Aorta (tissue), 5 donors: ENCODE measurements around the gene SVEP1. TPM values are rescaled to one million over a fixed set of nuclear protein-coding genes. Genes with fewer than 3 reads are reported as not detected.
"Not testable (repeated sequence)": the region's sequence is repeated elsewhere in the genome, so short reads cannot be mapped to it uniquely, and the experiment has no call there.

Experiments
- ATAC-seq: fragments of 200-7000 bp; cut with Tn5 transposase; one replicate; pipeline ENCODE4 v1.9.1; 2022; ENCODE audit warnings: moderate library complexity; ENCODE audit not compliant: low FRiP score
- DNase-seq, 2 donors: peaks; one replicate each; pipeline ENCODE4 v3.0.0-alpha.2; 2020
- H3K27ac ChIP-seq, 2 donors: one replicate each; pipeline ENCODE4 v1.5.1; 2013; ENCODE audit warnings: low read length in 2 of 2, mild to moderate bottlenecking in 2 of 2, moderate library complexity in 2 of 2, control low read depth in 1 of 2, inconsistent platforms in 1 of 2, low read depth in 1 of 2
- H3K27me3 ChIP-seq, 2 donors: one replicate each; pipeline ENCODE4 v1.6.1; 2013; ENCODE audit warnings: control low read depth in 1 of 2, low read length in 1 of 2, mild to moderate bottlenecking in 1 of 2, moderate library complexity in 1 of 2; ENCODE audit not compliant: insufficient read depth in 2 of 2, control insufficient read depth in 1 of 2
- H3K36me3 ChIP-seq, 2 donors: one replicate each; pipeline ENCODE4 v1.6.1; 2013; ENCODE audit warnings: control low read depth in 1 of 2, low read length in 1 of 2, mild to moderate bottlenecking in 1 of 2; ENCODE audit not compliant: insufficient read depth in 2 of 2, control insufficient read depth in 1 of 2
- H3K4me1 ChIP-seq, 2 donors: one replicate each; pipeline ENCODE4 v1.6.1; 2013; ENCODE audit warnings: low read length in 2 of 2, control low read depth in 1 of 2, mild to moderate bottlenecking in 1 of 2, moderate library complexity in 1 of 2; ENCODE audit not compliant: insufficient read depth in 2 of 2, control insufficient read depth in 1 of 2
- H3K4me3 ChIP-seq, 2 donors: one replicate each; pipeline ENCODE4 v1.5.1; 2013; ENCODE audit warnings: low read length in 2 of 2, control low read depth in 1 of 2, mild to moderate bottlenecking in 1 of 2
- H3K9me3 ChIP-seq: one replicate; pipeline ENCODE4 v1.6.1; 2013; ENCODE audit warnings: mild to moderate bottlenecking, low read length; ENCODE audit not compliant: control insufficient read depth
- WGBS, 2 donors: extraction: QIAGEN DNeasy Blood & Tissue Kit; methylation state at CpG; one replicate each; pipeline ENCODE4 v1.1.7; 2013; 5-methylcytosine and 5-hydroxymethylcytosine counted together
- intact Hi-C, 2 donors: fragments of 100-400 bp; cut with DNase I; formaldehyde crosslinking; loops; one replicate each; pipeline versions ENCODE4 v1.14.2 to v1.15.0; 2022
- polyA plus RNA-seq, 2 donors: library from polyadenylated mRNA; stranded (reverse); fragments of 200-250 nt; gene quantifications; one replicate each; pipeline ENCODE4 v1.2.3, GENCODE V29; 2013
- total RNA-seq, 2 donors: library from RNA; stranded (reverse); fragmentation: NEBNext Ultra II Directional; extraction: Animal tissue kit (Norgen Biotek cat#: 25700); gene quantifications; one replicate each; pipeline ENCODE4 v1.2.1, GENCODE V29; 2021
- donor health status: healthy with polysubstance abuse.
- donor health status: Bipolar disorder and iron deficiency.
- donor health status: DM: no; HTN: no; CAD: no.
- donor health status: DM: no; HTN: no; CAD: no.
- donor health status: DM: yes; HTN: yes; CAD: no.

SVEP1 gene
- total and polyA plus RNA-seq, 4 donors: 0.63 to 120 (median 38.4) TPM

DNA sequence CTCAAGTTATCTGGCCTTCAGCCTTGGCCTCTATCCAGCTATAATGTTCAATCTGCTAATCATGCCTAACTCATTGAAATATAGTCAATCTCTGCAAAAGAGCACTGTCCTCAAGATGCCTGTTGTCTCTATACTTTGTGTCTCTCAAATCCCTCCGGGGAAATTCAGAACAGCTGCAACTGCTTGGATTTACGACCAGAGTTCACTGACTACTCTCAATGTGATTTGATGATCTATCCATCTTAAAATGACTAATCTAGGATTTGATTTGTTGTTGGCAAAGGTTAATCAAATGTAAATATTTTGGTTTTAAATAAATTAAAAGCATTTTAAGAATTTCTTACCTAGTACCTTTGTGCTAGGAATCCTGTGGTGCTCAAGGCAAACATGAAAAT lies 40.9 kb downstream of the SVEP1 start:
- 14 to 17% methylated on average over 2 of the region's 2 CpGs for WGBS, 2 donors

DNA sequence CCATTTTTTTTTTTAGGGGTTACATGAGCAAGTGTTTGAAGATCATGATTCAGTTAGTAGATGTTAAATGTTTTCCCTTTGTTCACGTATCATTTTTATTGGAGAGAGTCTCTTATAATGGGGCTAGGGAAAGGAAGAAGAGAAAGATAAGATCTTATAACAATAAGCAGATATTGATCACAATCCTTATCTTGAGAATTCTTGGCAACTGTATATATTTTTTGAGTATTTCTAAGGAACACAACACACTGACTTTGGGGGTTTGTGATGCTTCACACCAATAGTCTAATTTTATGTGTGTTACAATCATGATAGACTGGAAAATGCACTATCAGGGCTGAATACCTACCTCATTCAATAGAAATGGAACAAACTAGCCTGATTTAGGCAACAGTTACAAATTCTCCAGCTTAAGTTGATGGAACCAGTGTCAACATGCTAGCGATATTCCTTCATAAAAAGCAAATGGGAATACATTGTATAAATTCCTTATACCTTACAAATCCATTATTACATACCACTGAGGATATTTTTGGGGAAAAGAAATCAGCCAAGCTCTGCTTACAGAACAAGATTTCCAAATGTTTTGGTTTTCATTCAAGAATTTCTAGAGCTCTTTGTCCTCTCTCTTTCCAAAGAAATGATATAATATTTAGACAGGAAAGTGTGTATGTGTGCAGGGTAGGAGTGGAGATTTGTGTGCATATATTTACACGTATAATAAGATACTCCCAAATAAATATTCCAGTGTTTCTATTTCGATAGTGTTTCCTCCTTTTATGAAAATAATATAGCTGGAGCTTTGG lies 41.5 kb downstream of the SVEP1 start:
- Histone ChIP-seq H3K4me1 (no peaks in the 10 kb centered on the region), H3K4me3 (no peak overlapping the region), H3K27ac (no peak overlapping the region), H3K36me3 (no peaks in the 10 kb centered on the region), H3K27me3 (no peaks in the 10 kb centered on the region), H3K9me3 (no peaks in the 10 kb centered on the region)
- no peak for DNase-seq
- ATAC-seq: peak; percentile 29
- intact Hi-C loops: no loop called here
- 1 to 4% methylated on average over 4 of the region's 4 CpGs for WGBS, 2 donors

More for the DNA sequence above, 40.9 kb downstream of the SVEP1 start:
- ATAC-seq (no peak), DNase-seq (no peak)
- H3K4me1 ChIP-seq: no peaks in the 10 kb centered on the region
- no peaks in the 10 kb centered on the region for H3K27me3 ChIP-seq
- H3K27ac ChIP-seq: no peak overlapping the region
- no peaks in the 10 kb centered on the region for H3K36me3 ChIP-seq
- H3K4me3 ChIP-seq: no peak overlapping the region
- intact Hi-C loops: no loop called here
- H3K9me3 ChIP-seq: no peaks in the 10 kb centered on the region

DNA sequence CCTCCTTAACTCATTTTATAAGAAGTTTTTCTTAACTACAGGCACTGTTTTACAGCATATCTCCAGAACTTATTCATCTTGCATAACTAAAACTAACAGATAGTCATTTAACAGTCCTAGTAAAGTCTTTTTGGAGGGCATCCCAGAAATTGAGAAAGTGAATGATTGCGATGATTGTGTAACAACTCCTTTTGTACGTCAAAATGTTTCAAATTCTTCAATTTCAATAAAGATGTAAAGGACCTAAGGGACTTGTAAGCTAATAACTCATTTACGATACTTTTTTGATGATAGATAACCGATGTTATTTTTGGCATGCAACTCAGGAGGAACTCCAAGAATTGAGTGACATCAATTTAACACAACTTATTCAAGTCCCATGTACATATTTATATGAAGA lies 42.7 kb downstream of the SVEP1 start:
- Histone ChIP-seq H3K27me3 (no peaks in the 10 kb centered on the region), H3K4me3 (no peak overlapping the region), H3K36me3 (no peaks in the 10 kb centered on the region), H3K9me3 (no peaks in the 10 kb centered on the region), H3K27ac (no peak overlapping the region), H3K4me1 (no peaks in the 10 kb centered on the region)
- WGBS, 2 donors: 15 to 30% methylated on average over 4 of the region's 4 CpGs
- intact Hi-C loops: no loop called here
- peak; percentile 50 for ATAC-seq
- DNase-seq: no peak

DNA sequence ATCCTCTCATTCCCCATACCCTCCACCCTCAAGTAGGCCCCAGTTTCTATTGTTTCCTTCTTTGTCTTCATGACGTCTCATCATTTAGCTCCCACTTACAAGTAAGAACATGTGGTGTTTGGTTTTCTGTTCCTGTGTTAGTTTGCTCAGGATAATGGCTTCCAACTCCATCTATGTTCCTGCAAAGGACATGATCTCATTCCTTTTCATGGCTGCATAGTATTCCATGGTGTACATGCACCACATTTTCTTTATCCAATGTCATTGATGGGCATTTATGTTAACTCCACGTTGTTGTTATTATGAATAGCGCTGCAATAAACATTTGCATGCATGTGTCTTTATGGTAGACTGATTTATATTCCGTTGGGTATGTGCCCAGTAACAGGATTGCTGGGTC lies 45.4 kb downstream of the SVEP1 start:
- not testable (repeated sequence) for DNase-seq
- 91 to 93% methylated on average over 4 of the region's 4 CpGs for WGBS, 2 donors

DNA sequence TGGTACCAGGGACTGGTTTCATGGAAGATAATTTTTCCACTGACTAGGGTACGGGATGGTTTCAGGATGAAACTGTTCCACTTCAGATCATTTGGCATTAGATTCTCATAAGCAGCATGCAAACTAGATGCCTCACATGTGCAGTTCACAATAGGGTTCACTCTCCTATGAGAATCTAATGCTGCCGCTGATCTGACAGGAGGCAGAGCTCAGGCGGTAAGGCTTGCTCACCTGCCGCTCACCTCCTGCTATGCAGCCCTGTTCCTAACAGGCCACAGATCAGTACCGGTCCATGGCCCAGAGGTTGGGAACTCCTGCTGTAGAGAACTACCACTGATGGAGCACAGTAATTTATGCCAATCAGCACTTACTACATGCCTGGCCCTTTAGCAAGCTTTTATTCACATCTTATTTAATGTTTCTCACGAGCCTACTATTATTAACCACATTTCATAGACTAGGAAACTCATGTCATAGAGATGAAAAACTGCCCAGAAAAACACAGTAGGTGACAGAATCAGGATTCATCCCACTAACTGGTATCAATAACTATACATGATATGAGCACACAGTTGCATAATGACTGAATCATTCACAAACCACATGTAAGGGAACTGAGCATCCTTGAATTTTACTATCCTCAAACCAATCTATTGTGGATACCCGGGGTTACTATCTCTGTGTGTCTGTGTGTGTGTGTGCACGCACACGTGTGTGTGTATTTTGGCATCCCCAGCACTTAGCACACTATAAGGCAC lies 46.5 kb downstream of the SVEP1 start:
- Histone ChIP-seq H3K27me3 (no peaks in the 10 kb centered on the region), H3K27ac (no peak overlapping the region), H3K9me3 (no peaks in the 10 kb centered on the region), H3K36me3 (no peaks in the 10 kb centered on the region), H3K4me1 (peaks cover 0 to 3% of the 10 kb centered on the region in 2 donors), H3K4me3 (no peak overlapping the region)
- DNase-seq: no peak
- ATAC-seq: no peak
- intact Hi-C loops: no loop called here
- 61 to 74% methylated on average over 9 of the region's 9 CpGs for WGBS, 2 donors

More for the DNA sequence above, 45.4 kb downstream of the SVEP1 start:
- H3K4me3 ChIP-seq, H3K27ac ChIP-seq, H3K27me3 ChIP-seq, ATAC-seq, H3K9me3 ChIP-seq, intact Hi-C loops, H3K4me1 ChIP-seq, H3K36me3 ChIP-seq: not testable (repeated sequence)

DNA sequence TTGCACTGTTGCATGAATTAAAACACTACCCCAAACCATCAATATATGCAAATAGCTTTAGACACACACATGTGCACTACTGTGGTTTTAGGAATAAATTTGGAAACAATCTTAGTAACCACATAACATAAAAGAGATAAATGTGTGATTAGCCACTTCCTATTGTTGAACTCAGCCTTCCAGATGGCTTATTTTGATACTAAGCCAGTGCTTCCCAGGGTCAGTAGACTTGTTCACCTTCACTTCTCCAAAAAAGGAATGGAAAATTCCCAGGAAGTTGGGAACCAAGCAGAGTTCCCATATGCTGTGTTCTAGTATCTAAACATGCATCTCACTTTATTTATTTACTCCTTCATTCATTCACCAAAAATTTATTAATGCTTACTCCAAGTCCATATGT lies 47.8 kb downstream of the SVEP1 start:
- Histone ChIP-seq H3K36me3 (no peaks in the 10 kb centered on the region), H3K27me3 (no peaks in the 10 kb centered on the region), H3K4me3 (no peak overlapping the region), H3K27ac (no peak overlapping the region), H3K9me3 (no peaks in the 10 kb centered on the region), H3K4me1 (peaks cover 0 to 3% of the 10 kb centered on the region in 2 donors)
- intact Hi-C loops: no loop called here
- no peak for ATAC-seq
- DNase-seq: no peak

DNA sequence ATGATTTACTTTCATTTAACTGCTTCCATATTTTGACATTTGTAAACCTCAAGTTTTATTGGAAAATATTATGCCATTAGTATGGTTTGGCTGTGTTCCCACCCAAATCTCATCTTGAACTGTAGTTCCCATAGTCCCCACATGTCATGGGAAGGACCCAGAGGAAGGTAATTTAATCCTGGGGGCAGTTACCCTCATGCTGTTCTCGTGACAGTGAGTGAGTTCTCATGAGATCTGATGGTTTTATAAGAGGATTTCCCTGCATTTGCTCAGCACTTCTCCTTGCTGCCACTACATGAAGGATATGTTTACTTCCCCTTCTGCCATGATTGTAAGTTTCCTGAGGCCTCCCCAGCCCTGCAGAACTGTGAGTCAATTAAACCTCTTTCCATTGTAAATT lies 48.3 kb downstream of the SVEP1 start:
- H3K27me3 ChIP-seq, H3K4me3 ChIP-seq, ATAC-seq, H3K9me3 ChIP-seq, H3K27ac ChIP-seq, DNase-seq, H3K36me3 ChIP-seq, intact Hi-C loops, H3K4me1 ChIP-seq: not testable (repeated sequence)
- WGBS, 2 donors: 80 to 87% methylated on average over 1 of the region's 1 CpG

DNA sequence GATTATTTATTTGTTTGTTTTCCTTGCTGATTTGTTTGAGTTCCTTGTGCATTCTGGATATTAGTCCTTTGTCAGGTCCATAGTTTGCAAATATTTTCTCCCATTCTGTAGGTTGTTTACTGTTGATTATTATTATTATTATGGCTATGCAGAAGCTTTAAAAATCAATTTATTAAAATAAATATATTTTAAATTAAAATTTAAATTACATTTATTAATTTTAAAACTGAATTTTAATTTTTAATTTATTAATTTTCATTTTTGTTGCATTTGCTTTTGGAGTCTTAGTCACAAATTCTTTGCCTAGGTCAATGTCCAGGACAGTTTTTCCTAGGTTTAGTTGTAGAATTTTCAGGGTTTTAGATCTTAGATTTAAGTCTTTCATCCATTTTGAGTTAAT lies 50.9 kb downstream of the SVEP1 start:
- Histone ChIP-seq H3K27me3 (no peaks in the 10 kb centered on the region), H3K9me3 (no peaks in the 10 kb centered on the region), H3K36me3 (no peaks in the 10 kb centered on the region), H3K27ac (no peak overlapping the region), H3K4me1 (peaks cover 0 to 3% of the 10 kb centered on the region in 2 donors), H3K4me3 (no peak overlapping the region)
- ATAC-seq: no peak
- no peak for DNase-seq
- intact Hi-C loops: no loop called here

DNA sequence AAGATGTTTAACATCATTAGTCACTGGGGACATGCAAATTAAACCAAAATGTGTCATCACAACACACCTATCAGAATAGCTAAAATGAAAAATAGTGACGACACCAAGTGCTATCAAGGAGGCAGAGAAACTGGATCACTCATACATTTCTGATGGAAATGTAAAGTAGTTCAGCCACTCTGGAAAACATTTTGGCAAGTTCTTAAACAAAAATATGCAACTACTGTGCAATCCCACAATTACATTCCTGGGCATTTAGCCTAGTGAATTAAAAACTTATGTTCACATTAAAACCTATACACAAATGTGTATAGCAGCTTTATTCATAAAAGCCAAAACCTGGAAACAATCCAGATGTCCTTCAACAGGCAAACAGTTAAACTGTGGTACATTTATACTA lies 53.1 kb downstream of the SVEP1 start:
- H3K27ac ChIP-seq: no peak overlapping the region
- no peak overlapping the region for H3K4me3 ChIP-seq
- intact Hi-C loops: loop anchor here in 1 of 2 donors (2.0 kb wide), 1 partner anchor 48 kb away; no protein-coding TSS in a partner anchor
- no peak for DNase-seq
- no peaks in the 10 kb centered on the region for H3K27me3 ChIP-seq
- no peak for ATAC-seq
- H3K36me3 ChIP-seq: no peaks in the 10 kb centered on the region
- 71 to 76% methylated on average over 1 of the region's 1 CpG for WGBS, 2 donors
- no peaks in the 10 kb centered on the region for H3K9me3 ChIP-seq
- peaks cover 0 to 3% of the 10 kb centered on the region in 2 donors for H3K4me1 ChIP-seq
